ENCODE measurements around the gene MFNG. TPM values are rescaled to one million over a fixed set of nuclear protein-coding genes. Genes with fewer than 3 reads are reported as not detected.
"Not testable (repeated sequence)": the region's sequence is repeated elsewhere in the genome, so short reads cannot be mapped to it uniquely, and the experiment has no call there.

Gene MFNG, protein sequence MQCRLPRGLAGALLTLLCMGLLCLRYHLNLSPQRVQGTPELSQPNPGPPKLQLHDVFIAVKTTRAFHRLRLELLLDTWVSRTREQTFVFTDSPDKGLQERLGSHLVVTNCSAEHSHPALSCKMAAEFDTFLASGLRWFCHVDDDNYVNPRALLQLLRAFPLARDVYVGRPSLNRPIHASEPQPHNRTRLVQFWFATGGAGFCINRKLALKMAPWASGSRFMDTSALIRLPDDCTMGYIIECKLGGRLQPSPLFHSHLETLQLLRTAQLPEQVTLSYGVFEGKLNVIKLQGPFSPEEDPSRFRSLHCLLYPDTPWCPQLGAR
- 3.7 TPM for total RNA-seq

DNA sequence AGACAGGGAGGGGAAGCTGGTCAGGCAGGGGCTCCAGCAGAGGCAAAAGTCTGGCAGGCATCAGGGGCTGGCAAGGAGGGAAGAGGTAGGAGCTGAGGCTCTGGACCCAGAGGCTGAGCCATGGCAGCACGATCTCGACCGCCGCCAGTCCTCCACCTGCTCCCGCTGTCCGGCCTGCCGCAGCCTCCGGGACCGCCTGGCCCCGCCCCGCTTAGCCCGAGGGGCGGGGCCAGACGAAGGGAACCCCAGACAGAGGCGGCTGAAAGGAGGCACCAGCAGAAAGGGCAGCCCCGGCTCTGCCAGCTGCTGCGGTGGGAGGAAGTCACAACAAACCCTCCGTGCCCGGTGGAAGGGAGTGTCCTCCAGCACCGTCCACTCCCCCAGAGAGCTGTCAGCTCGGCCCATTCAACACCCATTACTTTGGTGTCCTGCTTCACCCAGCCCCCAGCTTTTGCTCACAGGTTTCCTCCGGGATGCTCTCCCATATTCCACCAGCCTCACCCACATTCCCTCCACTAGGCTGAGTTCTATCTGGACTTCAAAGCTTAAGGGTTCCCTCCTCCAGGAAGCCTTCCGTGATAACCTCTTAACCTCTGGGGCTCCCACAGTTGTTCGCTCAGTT, at the start of gene MFNG:
MFNG (minus strand) TSS at position 161 of the 622 bp plus-strand sequence. CDS start 207 bp downstream, outside the sequence.
- Histone ChIP-seq H3K9me3 (ENCODE audit: control insufficient read depth in 3 of 3, low read length in 3 of 3) (no peaks in the 10 kb centered on the region), H3K27ac (ENCODE audit: low read depth, low read length) (peak within 1 kb of the TSS; percentile 58), H3K9ac (ENCODE audit: low read depth in 1 of 3, low read length in 3 of 3) (peak within 1 kb of the TSS in 2 of 3 donors; percentile 32 to 57), H3K27me3 (ENCODE audit: control insufficient read depth in 3 of 3, insufficient read depth in 3 of 3, low read length in 3 of 3) (peaks cover 9 to 26% (median 20%) of the 10 kb centered on the region in 3 donors), H3K4me3 (ENCODE audit: low read length in 3 of 3) (peak within 1 kb of the TSS; percentile 43 to 64 (median 51)), H3K4me1 (ENCODE audit: control insufficient read depth in 3 of 3, insufficient read depth in 3 of 3, low read length in 3 of 3) (peaks cover 16 to 30% (median 23%) of the 10 kb centered on the region in 3 donors), H3K36me3 (ENCODE audit: control insufficient read depth in 3 of 3, insufficient read depth in 3 of 3, low read length in 3 of 3) (no peaks in the 10 kb centered on the region)

DNA sequence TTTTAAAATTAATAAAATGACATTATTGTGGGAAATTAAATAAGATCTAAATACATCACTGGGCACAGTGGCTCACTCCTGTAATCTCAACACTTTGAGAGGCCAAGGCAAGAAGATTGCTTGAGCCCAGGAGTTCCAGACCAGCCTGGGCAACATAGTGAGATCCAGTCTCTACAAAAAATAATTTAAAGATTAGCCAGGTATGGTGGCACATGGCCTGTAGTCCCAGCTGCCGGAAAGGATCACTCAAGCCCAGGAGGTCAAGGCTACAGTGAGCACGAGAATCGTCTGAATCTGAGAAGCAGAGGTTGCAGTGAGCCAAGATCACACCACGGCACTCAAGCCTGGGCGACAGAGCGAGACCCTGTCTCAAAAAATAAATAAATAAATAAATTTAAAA, 49.0 kb upstream of the MFNG start:
- H3K9ac ChIP-seq (ENCODE audit: low read depth in 1 of 3, low read length in 3 of 3), result no peak overlapping the region

DNA sequence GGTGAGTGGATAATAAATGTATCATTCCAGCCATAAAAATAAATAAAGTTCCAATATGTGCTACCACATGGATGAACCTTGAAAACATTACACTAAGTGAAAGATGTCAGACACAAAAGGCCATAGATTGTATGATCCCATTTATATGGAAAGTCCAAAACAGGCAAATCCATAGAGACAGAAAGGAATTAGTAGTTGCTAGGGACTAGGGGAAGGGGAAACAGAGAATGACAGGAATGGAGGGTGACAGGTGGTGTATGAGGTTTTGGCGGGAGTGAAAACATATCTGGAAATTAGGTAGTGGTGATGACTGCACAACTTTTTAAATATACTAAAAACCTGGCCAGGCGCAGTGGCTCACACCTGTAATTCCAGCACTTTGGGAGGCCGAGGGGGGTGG, 48.3 kb upstream of the MFNG start:
- H3K27me3 ChIP-seq (ENCODE audit: control insufficient read depth in 3 of 3, insufficient read depth in 3 of 3, low read length in 3 of 3), result peaks cover 0 to 3% (median 0%) of the 10 kb centered on the region in 3 donors
- no peak overlapping the region for H3K4me3 ChIP-seq (ENCODE audit: low read length in 3 of 3)
- H3K27ac ChIP-seq (ENCODE audit: low read depth, low read length), result no peak overlapping the region
- H3K36me3 ChIP-seq (ENCODE audit: control insufficient read depth in 3 of 3, insufficient read depth in 3 of 3, low read length in 3 of 3), result no peaks in the 10 kb centered on the region
- H3K9me3 ChIP-seq (ENCODE audit: control insufficient read depth in 3 of 3, low read length in 3 of 3), result no peaks in the 10 kb centered on the region
- H3K4me1 ChIP-seq (ENCODE audit: control insufficient read depth in 3 of 3, insufficient read depth in 3 of 3, low read length in 3 of 3), result peaks cover 3 to 10% (median 7%) of the 10 kb centered on the region in 3 donors
- no peak overlapping the region for H3K9ac ChIP-seq (ENCODE audit: low read depth in 1 of 3, low read length in 3 of 3)

More for the DNA sequence above, 49.0 kb upstream of the MFNG start:
- H3K4me3 ChIP-seq (ENCODE audit: low read length in 3 of 3), result no peak overlapping the region
- peaks cover 0 to under 1% (median 0%) of the 10 kb centered on the region in 3 donors for H3K27me3 ChIP-seq (ENCODE audit: control insufficient read depth in 3 of 3, insufficient read depth in 3 of 3, low read length in 3 of 3)
- H3K9me3 ChIP-seq (ENCODE audit: control insufficient read depth in 3 of 3, low read length in 3 of 3), result no peaks in the 10 kb centered on the region
- no peaks in the 10 kb centered on the region for H3K36me3 ChIP-seq (ENCODE audit: control insufficient read depth in 3 of 3, insufficient read depth in 3 of 3, low read length in 3 of 3)
- H3K4me1 ChIP-seq (ENCODE audit: control insufficient read depth in 3 of 3, insufficient read depth in 3 of 3, low read length in 3 of 3), result peaks cover 3 to 10% (median 7%) of the 10 kb centered on the region in 3 donors
- no peak overlapping the region for H3K27ac ChIP-seq (ENCODE audit: low read depth, low read length)

DNA sequence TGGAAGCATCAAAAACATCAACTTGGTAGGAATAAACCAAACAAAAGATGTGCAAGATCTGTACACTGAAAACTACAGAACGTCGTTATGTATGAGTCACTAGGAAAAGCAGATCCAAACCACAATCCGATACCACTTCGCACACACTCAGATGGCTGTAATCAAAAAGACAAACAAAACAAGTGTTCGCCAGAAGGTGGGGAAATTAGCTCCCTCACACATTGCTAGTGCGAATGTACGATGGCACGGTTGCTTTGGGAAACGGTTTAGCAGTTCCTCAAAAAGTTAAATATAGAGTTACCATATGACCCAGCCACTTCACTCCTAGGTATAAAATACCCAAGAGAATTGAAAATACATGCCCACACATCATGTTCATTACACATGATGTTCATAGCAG, 47.8 kb upstream of the MFNG start:
- Histone ChIP-seq H3K27ac (ENCODE audit: low read depth, low read length) (no peak overlapping the region), H3K9me3 (ENCODE audit: control insufficient read depth in 3 of 3, low read length in 3 of 3) (no peaks in the 10 kb centered on the region), H3K4me3 (ENCODE audit: low read length in 3 of 3) (no peak overlapping the region), H3K4me1 (ENCODE audit: control insufficient read depth in 3 of 3, insufficient read depth in 3 of 3, low read length in 3 of 3) (peaks cover 3 to 9% (median 6%) of the 10 kb centered on the region in 3 donors), H3K27me3 (ENCODE audit: control insufficient read depth in 3 of 3, insufficient read depth in 3 of 3, low read length in 3 of 3) (peaks cover 0 to 3% (median 0%) of the 10 kb centered on the region in 3 donors), H3K9ac (ENCODE audit: low read depth in 1 of 3, low read length in 3 of 3) (no peak overlapping the region), H3K36me3 (ENCODE audit: control insufficient read depth in 3 of 3, insufficient read depth in 3 of 3, low read length in 3 of 3) (no peaks in the 10 kb centered on the region)

DNA sequence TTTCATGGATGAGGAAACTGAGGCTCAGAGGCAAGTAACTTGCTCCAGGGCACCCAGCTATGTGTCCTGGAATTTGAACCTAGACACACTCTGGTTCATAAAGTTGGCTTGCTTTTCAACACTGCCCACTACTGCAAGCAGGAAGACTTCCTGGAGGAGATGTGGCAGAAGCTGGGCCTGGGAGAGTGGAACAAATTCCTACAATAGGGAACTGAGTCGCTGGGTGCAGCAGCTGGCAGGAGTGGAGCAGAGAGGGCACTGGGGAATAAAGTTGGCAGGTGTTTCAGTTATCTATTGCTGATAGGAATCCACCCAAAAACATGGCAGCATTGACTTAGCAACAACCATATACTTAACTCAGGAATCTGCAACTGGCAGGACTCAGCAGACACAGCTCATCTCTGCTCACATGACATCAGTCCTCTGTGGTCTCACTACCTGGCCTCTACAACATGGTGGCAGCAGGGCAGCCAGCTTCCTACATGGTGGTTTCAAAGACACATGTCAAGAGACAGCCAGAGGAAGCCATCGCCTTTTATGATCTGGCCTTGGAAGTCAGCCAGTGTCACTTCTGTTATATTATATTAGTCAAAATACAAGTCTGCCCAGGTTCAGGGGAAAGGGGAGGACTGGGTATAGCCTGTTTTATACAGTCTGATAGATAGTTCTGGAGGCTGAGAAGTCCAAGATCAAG, 43.6 kb upstream of the MFNG start:
- no peaks in the 10 kb centered on the region for H3K36me3 ChIP-seq (ENCODE audit: control insufficient read depth in 3 of 3, insufficient read depth in 3 of 3, low read length in 3 of 3)
- peaks cover 0 to 11% (median 4%) of the 10 kb centered on the region in 3 donors for H3K4me1 ChIP-seq (ENCODE audit: control insufficient read depth in 3 of 3, insufficient read depth in 3 of 3, low read length in 3 of 3)
- H3K4me3 ChIP-seq (ENCODE audit: low read length in 3 of 3), result no peak overlapping the region
- H3K9ac ChIP-seq (ENCODE audit: low read depth in 1 of 3, low read length in 3 of 3), result no peak overlapping the region
- peaks cover 0 to 6% (median 0%) of the 10 kb centered on the region in 3 donors for H3K27me3 ChIP-seq (ENCODE audit: control insufficient read depth in 3 of 3, insufficient read depth in 3 of 3, low read length in 3 of 3)
- no peak overlapping the region for H3K27ac ChIP-seq (ENCODE audit: low read depth, low read length)
- H3K9me3 ChIP-seq (ENCODE audit: control insufficient read depth in 3 of 3, low read length in 3 of 3), result no peaks in the 10 kb centered on the region

DNA sequence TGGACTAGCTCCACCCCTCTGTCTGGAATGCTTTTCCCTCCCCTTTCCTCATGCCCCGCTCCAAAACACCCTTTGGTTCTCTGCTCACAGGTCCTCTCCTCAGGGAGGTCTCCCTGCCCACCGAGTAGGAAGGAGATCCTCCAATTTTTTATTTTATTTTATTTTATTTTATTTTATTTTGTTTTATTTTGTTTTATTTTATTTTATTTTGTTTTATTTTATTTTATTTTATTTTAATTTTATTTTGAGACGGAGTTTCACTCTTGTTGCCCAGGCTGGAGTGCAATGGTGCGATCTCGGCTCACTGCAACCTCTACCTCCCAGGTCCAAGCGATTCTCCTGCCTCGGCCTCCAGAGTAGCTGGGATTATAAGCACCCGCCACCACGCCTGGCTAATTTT, 41.8 kb upstream of the MFNG start:
- H3K27ac ChIP-seq (ENCODE audit: low read depth, low read length); H3K36me3 ChIP-seq (ENCODE audit: control insufficient read depth in 3 of 3, insufficient read depth in 3 of 3, low read length in 3 of 3); H3K9ac ChIP-seq (ENCODE audit: low read depth in 1 of 3, low read length in 3 of 3); H3K4me1 ChIP-seq (ENCODE audit: control insufficient read depth in 3 of 3, insufficient read depth in 3 of 3, low read length in 3 of 3); H3K9me3 ChIP-seq (ENCODE audit: control insufficient read depth in 3 of 3, low read length in 3 of 3); H3K4me3 ChIP-seq (ENCODE audit: low read length in 3 of 3): not testable (repeated sequence)
- H3K27me3 ChIP-seq (ENCODE audit: control insufficient read depth in 3 of 3, insufficient read depth in 3 of 3, low read length in 3 of 3), result peaks cover 0 to 13% (median 3%) of the 10 kb centered on the region in 3 donors

DNA sequence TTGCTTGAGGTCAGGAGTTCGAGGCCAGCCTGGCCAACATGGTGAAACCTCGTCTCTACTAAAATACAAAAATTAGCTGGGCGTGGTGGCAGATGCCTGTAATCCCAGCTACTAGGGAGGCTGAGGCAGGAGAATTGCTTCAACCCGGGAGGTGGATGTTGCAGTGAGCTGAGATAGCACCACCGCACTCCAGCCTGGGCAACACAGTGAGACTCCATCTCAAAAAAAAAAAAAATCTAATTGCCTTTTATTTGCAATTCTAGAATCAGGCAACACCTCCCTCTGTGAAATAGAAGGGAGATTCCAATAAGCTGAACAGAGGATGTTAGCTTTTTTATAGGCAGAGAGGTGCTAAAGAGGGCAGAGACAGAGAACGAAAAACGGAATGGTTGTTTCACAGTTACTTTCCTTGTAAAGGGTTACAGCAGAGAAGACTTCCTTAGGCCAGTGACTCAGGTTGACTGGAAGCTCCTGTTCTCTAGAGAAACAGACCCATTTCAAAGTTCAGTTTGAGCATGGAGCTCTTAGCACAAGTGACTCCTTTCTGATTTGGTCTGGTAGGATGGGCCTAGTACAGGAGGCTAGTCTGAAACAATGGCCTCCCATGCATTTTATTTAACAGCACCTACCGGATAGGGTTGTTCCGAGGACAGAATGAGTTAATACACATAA, 41.0 kb upstream of the MFNG start:
- not testable (repeated sequence) for H3K27ac ChIP-seq (ENCODE audit: low read depth, low read length); H3K4me3 ChIP-seq (ENCODE audit: low read length in 3 of 3); H3K4me1 ChIP-seq (ENCODE audit: control insufficient read depth in 3 of 3, insufficient read depth in 3 of 3, low read length in 3 of 3); H3K36me3 ChIP-seq (ENCODE audit: control insufficient read depth in 3 of 3, insufficient read depth in 3 of 3, low read length in 3 of 3); H3K9me3 ChIP-seq (ENCODE audit: control insufficient read depth in 3 of 3, low read length in 3 of 3); H3K9ac ChIP-seq (ENCODE audit: low read depth in 1 of 3, low read length in 3 of 3)
- peaks cover 0 to 13% (median 3%) of the 10 kb centered on the region in 3 donors for H3K27me3 ChIP-seq (ENCODE audit: control insufficient read depth in 3 of 3, insufficient read depth in 3 of 3, low read length in 3 of 3)

DNA sequence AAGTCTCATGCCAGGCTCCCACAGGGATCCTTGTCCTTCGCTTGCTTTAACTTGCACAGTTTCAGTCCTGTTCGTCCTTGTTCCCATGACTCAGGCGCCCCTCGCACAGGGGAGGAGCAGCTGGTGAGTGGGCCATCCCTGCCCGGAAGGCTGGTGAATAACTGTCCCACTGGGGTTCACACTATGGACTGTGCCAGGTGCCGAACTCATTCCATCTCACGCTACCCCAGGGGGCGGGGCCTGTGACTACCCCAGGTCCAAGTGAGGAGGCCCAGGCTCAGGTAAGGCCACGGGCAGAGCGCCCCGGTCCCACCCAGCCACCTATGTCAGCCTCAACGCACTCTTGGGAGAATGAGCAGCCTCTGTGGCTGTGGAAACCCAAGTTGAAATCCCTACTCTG, 40.2 kb upstream of the MFNG start:
- H3K27ac ChIP-seq (ENCODE audit: low read depth, low read length), result no peak overlapping the region
- no peak overlapping the region for H3K4me3 ChIP-seq (ENCODE audit: low read length in 3 of 3)

DNA sequence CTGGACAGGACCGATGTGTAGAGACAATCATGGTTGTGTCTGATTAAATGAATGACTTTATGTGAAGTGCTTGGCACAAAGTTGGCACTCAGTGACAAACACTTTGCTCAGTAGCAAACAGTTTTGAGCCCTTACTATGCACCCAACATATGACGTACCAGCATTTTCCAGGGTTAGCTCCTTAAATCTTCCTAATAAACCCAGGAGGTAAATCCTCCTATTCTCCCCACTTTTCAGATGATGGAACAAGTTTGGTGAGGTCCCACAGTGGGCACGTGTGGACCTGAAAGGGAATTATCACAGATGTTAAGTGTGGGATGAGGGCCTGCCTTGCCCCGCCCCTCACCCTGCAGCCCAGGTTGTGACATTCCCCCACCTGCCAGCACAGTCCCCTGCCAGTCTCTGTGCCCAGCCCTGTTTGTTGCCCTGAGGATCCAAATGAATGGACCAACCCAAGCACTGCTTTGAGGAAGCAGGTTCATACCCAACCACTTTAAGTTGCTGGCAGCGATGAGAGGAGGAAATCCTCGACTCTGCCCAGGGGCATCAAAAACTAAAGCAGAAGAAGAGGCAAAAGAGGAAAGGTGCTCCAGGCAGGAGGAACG, 39.7 kb upstream of the MFNG start:
- H3K9ac ChIP-seq (ENCODE audit: low read depth in 1 of 3, low read length in 3 of 3), result no peak overlapping the region

More for the DNA sequence above, 40.2 kb upstream of the MFNG start:
- Histone ChIP-seq H3K4me1 (ENCODE audit: control insufficient read depth in 3 of 3, insufficient read depth in 3 of 3, low read length in 3 of 3) (peaks cover 0 to 8% (median 4%) of the 10 kb centered on the region in 3 donors), H3K27me3 (ENCODE audit: control insufficient read depth in 3 of 3, insufficient read depth in 3 of 3, low read length in 3 of 3) (peaks cover 0 to 15% (median 3%) of the 10 kb centered on the region in 3 donors), H3K36me3 (ENCODE audit: control insufficient read depth in 3 of 3, insufficient read depth in 3 of 3, low read length in 3 of 3) (no peaks in the 10 kb centered on the region), H3K9me3 (ENCODE audit: control insufficient read depth in 3 of 3, low read length in 3 of 3) (no peaks in the 10 kb centered on the region), H3K9ac (ENCODE audit: low read depth in 1 of 3, low read length in 3 of 3) (no peak overlapping the region)

More for the DNA sequence above, 39.7 kb upstream of the MFNG start:
- Histone ChIP-seq H3K36me3 (ENCODE audit: control insufficient read depth in 3 of 3, insufficient read depth in 3 of 3, low read length in 3 of 3) (no peaks in the 10 kb centered on the region), H3K4me1 (ENCODE audit: control insufficient read depth in 3 of 3, insufficient read depth in 3 of 3, low read length in 3 of 3) (peaks cover under 1 to 8% (median 4%) of the 10 kb centered on the region in 3 donors), H3K27me3 (ENCODE audit: control insufficient read depth in 3 of 3, insufficient read depth in 3 of 3, low read length in 3 of 3) (peaks cover 0 to 19% (median 8%) of the 10 kb centered on the region in 3 donors), H3K9me3 (ENCODE audit: control insufficient read depth in 3 of 3, low read length in 3 of 3) (no peaks in the 10 kb centered on the region), H3K4me3 (ENCODE audit: low read length in 3 of 3) (no peak overlapping the region), H3K27ac (ENCODE audit: low read depth, low read length) (no peak overlapping the region)

Measured in skeletal muscle tissue (tissue), 4 donors.